ENCODE measurements around the gene FBL.
"Not testable (repeated sequence)": the region's sequence is repeated elsewhere in the genome, so short reads cannot be mapped to it uniquely, and the experiment has no call there.

The FBL gene

DNA sequence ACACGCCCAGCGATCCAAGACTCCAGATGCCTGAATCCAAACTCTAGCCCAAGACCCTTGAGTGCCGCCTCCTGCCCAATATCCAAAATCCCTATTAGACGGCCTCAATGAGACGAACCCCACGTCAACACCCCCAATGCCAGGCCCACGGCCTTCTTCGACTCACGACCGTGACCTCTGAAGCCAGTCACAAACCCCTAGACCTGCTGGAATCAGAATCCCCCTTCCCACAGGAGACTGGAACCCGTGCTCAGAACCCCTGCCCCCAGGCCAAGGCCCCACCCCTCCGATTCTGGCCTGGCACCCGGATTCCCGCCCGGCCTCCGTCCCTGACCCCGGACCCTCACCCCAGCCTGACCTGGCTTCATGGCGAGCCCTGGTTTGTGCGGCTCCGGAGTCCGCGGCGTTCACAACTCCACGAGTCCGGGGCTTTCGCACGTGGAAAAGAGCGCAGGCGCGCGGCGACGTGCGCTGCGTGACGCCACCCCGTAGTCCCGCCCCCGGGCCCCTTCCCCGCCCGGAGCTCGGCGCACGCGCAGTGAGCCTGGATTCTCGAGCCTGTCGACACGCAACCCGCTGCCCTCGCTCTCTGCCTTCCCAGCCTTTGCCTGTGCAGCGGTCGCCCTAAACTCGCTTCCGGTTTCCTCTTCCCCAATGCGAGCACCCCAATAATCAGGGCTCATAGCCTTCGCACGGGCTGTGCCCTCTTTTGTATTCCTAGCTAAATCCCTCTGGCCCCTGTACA lies at the start of gene FBL:
Gene FBL (minus strand): TSS at position 447 of the 745 bp plus-strand sequence. CDS start 79 bp downstream, at position 368.
- Mint-ChIP-seq H3K4me1 (peaks cover 42% of the 10 kb centered on the region), H3K36me3 (no peaks in the 10 kb centered on the region), H3K27ac (peak within 1 kb of the TSS; percentile 90), H3K27me3 (no peaks in the 10 kb centered on the region), H3K9me3 (no peaks in the 10 kb centered on the region), H3K4me3 (peak within 1 kb of the TSS; percentile 94)
- peak; percentile 94 for ATAC-seq (ENCODE audit: low read depth)
- peak; percentile 97 for DNase-seq (ENCODE audit: low spot score in 2 of 2)

GRCh38 chr19:39895096-39895495 lies 48.9 kb upstream of the FBL start:
- not testable (repeated sequence) for DNase-seq (ENCODE audit: low spot score in 2 of 2); H3K4me1 Mint-ChIP-seq; H3K4me3 Mint-ChIP-seq; H3K9me3 Mint-ChIP-seq; H3K36me3 Mint-ChIP-seq; H3K27me3 Mint-ChIP-seq; ATAC-seq (ENCODE audit: low read depth)
- H3K27ac Mint-ChIP-seq = peak overlapping the region; percentile 38

GRCh38 chr19:39894236-39894606 lies 48.0 kb upstream of the FBL start:
- H3K9me3 Mint-ChIP-seq; H3K4me1 Mint-ChIP-seq; H3K27me3 Mint-ChIP-seq; ATAC-seq (ENCODE audit: low read depth); H3K4me3 Mint-ChIP-seq; H3K27ac Mint-ChIP-seq; DNase-seq (ENCODE audit: low spot score in 2 of 2); H3K36me3 Mint-ChIP-seq: not testable (repeated sequence)

DNA sequence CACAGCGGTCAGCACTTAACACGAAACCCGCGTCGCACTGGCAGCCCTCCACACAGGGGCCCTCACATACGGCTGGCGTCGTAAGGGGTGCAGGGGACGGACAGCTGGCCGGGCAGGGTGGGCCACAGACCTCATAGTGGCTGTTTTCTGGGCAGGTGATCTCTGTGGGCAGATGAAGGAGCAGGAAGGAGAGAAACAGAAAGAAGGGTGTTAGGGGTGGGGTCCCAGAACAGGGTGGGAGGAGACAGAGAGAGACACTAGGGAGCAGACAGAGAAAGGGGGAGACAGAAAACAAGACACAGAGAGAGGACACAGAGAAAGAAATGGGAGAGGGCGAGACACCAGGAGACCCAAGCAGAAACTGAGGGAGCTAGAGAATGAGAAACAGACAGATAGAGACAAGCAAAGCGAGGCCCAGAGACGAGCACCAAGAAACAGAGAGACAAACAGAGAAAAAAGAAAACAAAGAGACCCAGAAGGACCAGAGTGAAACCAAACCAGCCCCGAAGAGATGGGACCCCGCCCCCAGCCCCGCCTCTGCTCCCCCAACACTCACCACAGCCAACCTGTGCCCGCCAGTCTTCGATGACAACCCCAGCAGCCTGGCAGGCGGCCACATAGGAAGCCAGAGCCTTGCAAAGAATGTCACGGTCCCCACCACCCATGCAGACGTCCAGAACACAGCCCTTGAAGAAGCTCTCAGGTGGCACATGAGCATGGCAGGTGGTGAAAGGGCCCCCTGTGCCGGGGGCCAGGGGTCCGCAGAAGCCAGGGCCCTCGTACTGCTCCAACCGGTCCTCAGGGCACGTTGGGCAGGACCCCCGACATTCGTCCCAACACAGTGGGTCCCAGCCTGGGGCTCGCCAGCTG lies 47.4 kb upstream of the FBL start:
- not testable (repeated sequence) for H3K36me3 Mint-ChIP-seq; H3K27ac Mint-ChIP-seq; H3K9me3 Mint-ChIP-seq; ATAC-seq (ENCODE audit: low read depth); DNase-seq (ENCODE audit: low spot score in 2 of 2); H3K27me3 Mint-ChIP-seq; H3K4me3 Mint-ChIP-seq; H3K4me1 Mint-ChIP-seq

DNA sequence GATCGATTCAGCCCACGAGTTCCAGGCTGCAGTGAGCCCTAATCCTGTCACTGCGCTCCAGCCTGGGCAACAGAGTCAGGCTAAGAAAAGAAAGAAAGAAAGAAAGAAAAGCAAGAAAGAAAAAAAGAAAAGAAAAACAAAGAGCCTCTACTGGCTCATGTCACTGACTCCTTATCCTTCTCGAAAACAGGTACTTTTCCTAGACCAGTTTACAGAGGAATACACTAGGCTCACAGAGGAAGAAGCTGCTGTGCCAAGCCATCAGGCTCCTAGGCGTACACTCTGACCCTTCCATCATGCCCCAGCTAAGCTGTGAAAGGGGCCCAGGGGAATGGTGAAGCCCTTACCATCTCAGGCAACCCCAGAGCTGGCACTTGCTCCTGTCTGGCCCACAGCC lies 46.3 kb upstream of the FBL start:
- H3K9me3 Mint-ChIP-seq; H3K27me3 Mint-ChIP-seq; H3K4me3 Mint-ChIP-seq; DNase-seq (ENCODE audit: low spot score in 2 of 2); ATAC-seq (ENCODE audit: low read depth); H3K36me3 Mint-ChIP-seq; H3K4me1 Mint-ChIP-seq; H3K27ac Mint-ChIP-seq: not testable (repeated sequence)

DNA sequence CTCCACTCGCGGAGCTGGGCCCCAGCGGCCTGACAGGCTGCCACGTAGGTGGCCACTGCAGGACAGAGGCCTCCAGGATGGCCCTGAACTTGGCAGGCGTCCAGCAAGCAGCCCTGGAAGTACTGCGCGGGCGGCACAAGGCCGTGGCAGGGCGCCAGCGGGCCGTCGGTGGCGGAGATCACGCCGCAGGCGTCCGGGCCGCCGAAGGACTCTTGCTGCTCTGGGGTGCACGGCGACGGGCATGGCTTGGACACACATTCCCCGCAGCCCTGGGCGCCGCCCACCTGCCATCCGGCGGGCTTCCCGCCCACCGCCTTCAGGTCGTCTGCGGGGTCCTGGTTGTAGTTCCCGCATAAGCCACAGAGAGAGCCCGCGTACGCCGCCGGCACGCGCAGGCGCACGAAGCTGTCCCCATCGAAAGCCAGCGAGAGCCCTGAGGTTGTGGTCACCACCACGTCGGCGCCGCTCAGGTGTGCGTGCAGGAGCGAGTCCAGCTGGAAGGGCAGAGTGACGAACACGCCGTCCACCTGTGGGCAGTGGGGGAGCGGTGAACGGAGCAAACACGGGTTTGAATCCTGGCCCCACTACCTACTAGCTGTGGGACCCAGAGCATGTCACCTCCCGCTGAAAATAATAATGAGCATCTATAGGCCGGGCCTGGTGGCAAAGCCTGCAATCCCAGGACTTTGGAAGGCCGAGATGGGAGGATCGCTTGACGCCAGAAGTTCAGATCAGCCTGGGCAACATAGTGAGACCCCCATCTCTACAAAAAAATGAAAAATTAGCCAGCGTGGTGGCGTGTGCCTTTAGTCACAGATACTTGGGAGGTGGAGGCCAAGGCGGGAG lies 45.7 kb upstream of the FBL start:
- not testable (repeated sequence) for H3K4me1 Mint-ChIP-seq; H3K27ac Mint-ChIP-seq; H3K27me3 Mint-ChIP-seq; DNase-seq (ENCODE audit: low spot score in 2 of 2); H3K9me3 Mint-ChIP-seq; H3K36me3 Mint-ChIP-seq; H3K4me3 Mint-ChIP-seq
- peak; percentile 39 for ATAC-seq (ENCODE audit: low read depth)

DNA sequence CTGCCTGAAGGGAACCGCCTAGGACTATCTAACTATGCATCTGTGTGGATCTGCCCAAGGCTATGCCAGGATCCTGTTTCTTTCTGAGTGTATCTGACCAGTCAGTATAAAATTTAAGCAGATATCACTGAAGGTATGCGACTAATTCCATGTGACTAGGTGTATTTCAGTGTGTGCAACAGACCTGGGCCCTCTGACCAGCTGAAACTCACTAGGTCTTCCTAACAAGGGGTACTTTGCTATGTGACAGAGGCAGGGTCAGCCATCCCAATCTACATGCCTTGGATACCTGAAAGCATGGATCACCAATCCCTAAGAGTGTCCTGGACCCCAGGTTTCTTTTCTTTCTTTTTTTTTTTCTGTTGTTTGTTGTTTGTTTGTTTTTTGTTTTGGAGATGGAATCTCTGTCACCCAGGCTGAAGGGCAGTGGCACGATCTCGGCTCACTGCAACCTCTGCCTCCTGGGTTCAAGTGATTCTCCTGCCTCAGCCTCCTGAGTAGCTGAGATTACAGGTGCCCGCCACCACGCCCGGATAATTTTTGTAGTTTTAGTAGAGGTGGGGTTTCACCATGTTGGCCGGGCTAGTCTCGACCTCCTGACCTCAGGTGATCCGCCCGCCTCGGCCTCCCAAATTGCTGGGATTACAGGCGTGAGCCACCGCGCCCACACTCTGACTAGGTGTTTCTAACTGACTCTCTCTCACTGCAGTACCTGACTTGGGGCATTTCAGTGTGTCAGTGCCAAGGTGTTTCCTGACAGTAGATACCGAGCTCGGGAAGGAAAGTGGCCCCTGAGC lies 44.8 kb upstream of the FBL start:
- DNase-seq (ENCODE audit: low spot score in 2 of 2) (no peak), ATAC-seq (ENCODE audit: low read depth) (no peak)
- Mint-ChIP-seq H3K9me3 (no peaks in the 10 kb centered on the region), H3K36me3 (peaks cover 3% of the 10 kb centered on the region), H3K27ac (no peak overlapping the region), H3K27me3 (peaks cover 1% of the 10 kb centered on the region), H3K4me3 (no peak overlapping the region), H3K4me1 (peaks cover 4% of the 10 kb centered on the region)

DNA sequence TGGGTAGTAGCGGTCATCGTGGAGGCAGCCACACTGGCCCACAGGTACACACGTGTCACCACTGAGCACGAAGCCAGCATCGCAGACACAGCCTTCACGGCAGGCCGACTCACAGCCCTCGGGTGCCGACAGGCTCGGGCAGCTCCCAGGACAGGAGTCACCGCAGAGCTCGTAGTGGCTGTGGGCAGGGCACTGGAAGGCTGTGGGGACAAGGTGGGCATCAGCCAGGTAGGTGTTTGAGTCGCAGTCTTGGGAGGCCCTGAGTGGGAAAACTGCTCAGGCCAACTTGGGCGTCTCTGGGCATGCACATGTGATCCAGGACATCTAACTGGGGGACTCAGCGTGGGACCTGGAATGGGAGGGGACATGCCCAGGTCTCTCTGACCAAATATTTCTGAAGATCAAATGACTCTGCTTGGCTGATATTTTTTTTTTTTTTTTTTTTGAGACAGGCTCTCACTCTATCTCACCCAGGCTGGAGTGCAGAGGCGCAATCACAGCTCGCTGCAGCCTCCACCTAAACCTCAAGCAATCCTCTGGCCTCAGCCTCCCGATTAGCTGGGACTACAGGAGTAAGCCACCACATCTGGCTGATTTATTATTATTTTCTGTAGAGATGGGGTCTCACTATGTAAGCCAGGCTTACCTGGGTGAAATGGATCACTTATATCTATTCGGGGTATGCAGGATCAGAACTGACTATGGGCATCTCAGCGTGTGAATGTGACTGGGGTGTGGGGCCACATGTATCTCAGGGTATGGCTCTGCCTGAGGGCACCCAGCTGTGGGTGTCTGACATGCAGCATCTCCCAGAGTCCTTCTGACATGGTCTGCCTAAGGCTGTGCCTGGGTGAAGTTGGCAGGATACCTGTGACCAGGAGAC lies 43.9 kb upstream of the FBL start:
- H3K9me3 Mint-ChIP-seq; ATAC-seq (ENCODE audit: low read depth); H3K4me3 Mint-ChIP-seq; H3K27me3 Mint-ChIP-seq; H3K27ac Mint-ChIP-seq; H3K4me1 Mint-ChIP-seq; DNase-seq (ENCODE audit: low spot score in 2 of 2); H3K36me3 Mint-ChIP-seq: not testable (repeated sequence)

DNA sequence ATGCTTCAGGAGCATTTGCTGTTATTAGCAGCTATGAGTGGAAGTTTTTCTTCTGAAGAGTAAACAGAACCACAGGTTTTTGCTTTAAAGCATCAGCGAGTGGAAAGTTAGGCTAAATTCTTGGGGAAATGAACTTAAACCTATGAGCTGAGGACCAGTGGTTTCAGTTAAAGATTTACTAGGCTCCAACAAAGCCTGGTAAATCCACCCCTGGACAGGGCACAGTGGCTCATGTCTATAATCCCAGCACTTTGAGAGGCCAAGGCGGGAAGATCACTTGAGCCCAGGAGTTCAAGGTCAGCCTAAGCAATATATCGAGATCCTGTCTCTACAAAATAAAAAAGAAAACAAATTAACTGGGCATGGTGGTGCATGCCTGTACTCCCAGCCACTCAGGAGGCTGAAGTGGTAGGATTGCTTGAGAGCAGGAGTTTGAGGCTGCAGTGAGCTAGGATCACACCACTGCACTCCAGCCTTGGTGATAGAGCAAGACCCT lies 41.3 kb upstream of the FBL start:
- not testable (repeated sequence) for ATAC-seq (ENCODE audit: low read depth); DNase-seq (ENCODE audit: low spot score in 2 of 2); H3K9me3 Mint-ChIP-seq; H3K27ac Mint-ChIP-seq; H3K4me1 Mint-ChIP-seq; H3K4me3 Mint-ChIP-seq; H3K27me3 Mint-ChIP-seq; H3K36me3 Mint-ChIP-seq

- not testable (repeated sequence) for DNase-seq (ENCODE audit: low spot score in 2 of 2); H3K4me1 Mint-ChIP-seq; H3K27ac Mint-ChIP-seq; H3K27me3 Mint-ChIP-seq; ATAC-seq (ENCODE audit: low read depth); H3K36me3 Mint-ChIP-seq; H3K4me3 Mint-ChIP-seq; H3K9me3 Mint-ChIP-seq
Measured at GRCh38 chr19:39885821-39886554, 39.8 kb upstream of the FBL start.

DNA sequence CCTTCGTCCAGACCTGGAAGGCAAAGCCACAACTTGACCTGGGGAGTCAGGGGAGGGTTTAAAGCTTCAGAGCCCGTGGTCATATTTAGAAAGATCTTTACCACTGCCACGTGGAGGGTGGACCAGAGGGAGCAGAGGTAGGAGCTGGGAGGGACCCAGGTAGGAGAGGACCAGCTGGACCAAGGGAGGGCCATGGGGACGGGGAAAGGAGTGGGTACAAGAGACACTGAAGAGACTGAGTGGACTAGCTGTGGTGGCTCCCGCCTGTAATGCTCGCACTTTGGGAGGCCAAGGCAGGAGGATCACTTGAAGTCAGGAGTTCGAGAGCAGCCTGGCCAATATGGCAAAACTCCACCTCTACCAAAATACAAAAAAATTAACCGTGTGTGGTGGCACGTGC lies 38.5 kb upstream of the FBL start:
- not testable (repeated sequence) for ATAC-seq (ENCODE audit: low read depth); H3K27ac Mint-ChIP-seq; H3K4me3 Mint-ChIP-seq; H3K9me3 Mint-ChIP-seq; H3K4me1 Mint-ChIP-seq; DNase-seq (ENCODE audit: low spot score in 2 of 2); H3K36me3 Mint-ChIP-seq; H3K27me3 Mint-ChIP-seq

GRCh38 chr19:39882645-39883044 lies 36.5 kb upstream of the FBL start:
- not testable (repeated sequence) for ATAC-seq (ENCODE audit: low read depth); H3K4me3 Mint-ChIP-seq; H3K4me1 Mint-ChIP-seq; DNase-seq (ENCODE audit: low spot score in 2 of 2); H3K27me3 Mint-ChIP-seq; H3K36me3 Mint-ChIP-seq; H3K27ac Mint-ChIP-seq; H3K9me3 Mint-ChIP-seq
